ENCODE results near the gene CFAP20. TPM values are rescaled to one million over a fixed set of nuclear protein-coding genes. Genes with fewer than 3 reads are reported as not detected.
"Not testable (repeated sequence)": the region's sequence is repeated elsewhere in the genome, so short reads cannot be mapped to it uniquely, and the experiment has no call there.

CFAP20 gene
- total RNA-seq, 4 donors from 2014 or later, result 14.8 to 48.3 (median 25.7) TPM

DNA sequence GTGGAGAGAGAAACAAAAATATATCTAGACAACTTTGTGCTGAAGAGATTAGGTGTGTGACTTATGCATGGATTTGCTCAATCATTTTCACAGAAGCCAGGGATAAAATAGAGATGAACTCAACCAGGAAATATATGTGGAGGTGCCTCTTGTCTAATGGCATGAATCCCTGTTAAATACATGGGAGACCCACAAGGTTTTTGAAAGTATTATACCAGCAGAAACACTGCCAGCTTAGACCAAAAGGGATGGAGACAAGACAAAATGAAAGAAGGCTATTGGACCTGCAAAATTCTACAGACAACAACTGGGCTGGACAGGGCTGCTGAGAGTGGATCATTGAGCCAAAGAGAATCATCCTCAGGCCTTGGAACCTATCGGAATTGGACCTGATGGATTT is 52.7 kb downstream of the CFAP20 start:
- ATAC-seq, result no peak
- H3K9me3 ChIP-seq, result peaks cover 0 to 8% (median 0%) of the 10 kb centered on the region in 3 donors
- TF ChIP-seq CTCF (IDR thresholded peaks at IDR 0.05) (no peak), EP300 (IDR thresholded peaks at IDR 0.05) (no peak), POLR2AphosphoS5 (IDR thresholded peaks at IDR 0.05) (no peak), POLR2A (IDR thresholded peaks at IDR 0.05) (no peak)
- 80 to 100% methylated on average over 1 of the region's 1 CpG for WGBS, 2 donors (ENCODE audit: low coverage in 1 of 2)
- no peak overlapping the region for H3K27ac ChIP-seq
- H3K36me3 ChIP-seq, result no peaks in the 10 kb centered on the region
- no peaks in the 10 kb centered on the region for H3K4me1 ChIP-seq
- no peaks in the 10 kb centered on the region for H3K27me3 ChIP-seq
- H3K4me3 ChIP-seq, result no peak overlapping the region

GRCh38 chr16:58074657-58075056 is 54.5 kb downstream of the CFAP20 start:
- H3K27me3 ChIP-seq, result no peaks in the 10 kb centered on the region
- no peaks in the 10 kb centered on the region for H3K36me3 ChIP-seq
- H3K4me1 ChIP-seq, result no peaks in the 10 kb centered on the region
- peaks cover 0 to 8% (median 0%) of the 10 kb centered on the region in 3 donors for H3K9me3 ChIP-seq
- H3K27ac ChIP-seq, result no peak overlapping the region
- H3K4me3 ChIP-seq, result no peak overlapping the region
- 40 to 52% methylated on average over 2 of the region's 4 CpGs for WGBS, 2 donors (ENCODE audit: low coverage in 1 of 2)
- no peak for ATAC-seq
- TF ChIP-seq POLR2A (IDR thresholded peaks at IDR 0.05), result no peak
- TF ChIP-seq POLR2AphosphoS5 (IDR thresholded peaks at IDR 0.05), result no peak
- no peak for TF ChIP-seq CTCF (IDR thresholded peaks at IDR 0.05)
- no peak for TF ChIP-seq EP300 (IDR thresholded peaks at IDR 0.05)

GRCh38 chr16:58073086-58073485 is 56.1 kb downstream of the CFAP20 start:
- not testable (repeated sequence) for ATAC-seq, H3K4me1 ChIP-seq, H3K4me3 ChIP-seq, H3K27ac ChIP-seq, H3K36me3 ChIP-seq, H3K27me3 ChIP-seq, H3K9me3 ChIP-seq
- WGBS, 2 donors (ENCODE audit: low coverage in 1 of 2), result 94 to 100% methylated on average over 1 to 2 of the region's 2 CpGs

- ATAC-seq, result not testable (repeated sequence)
- 85 to 91% methylated on average over 4 to 5 of the region's 5 CpGs for WGBS, 2 donors (ENCODE audit: low coverage in 1 of 2)
Observed at GRCh38 chr16:58072134-58072533, 57.0 kb downstream of the CFAP20 start.

GRCh38 chr16:58070585-58070984 is 58.6 kb downstream of the CFAP20 start:
- no peaks in the 10 kb centered on the region for H3K27me3 ChIP-seq
- TF ChIP-seq CTCF (IDR thresholded peaks at IDR 0.05) (no peak), POLR2A (IDR thresholded peaks at IDR 0.05) (no peak), EP300 (IDR thresholded peaks at IDR 0.05) (no peak), POLR2AphosphoS5 (IDR thresholded peaks at IDR 0.05) (no peak)
- 100% methylated on average over 1 to 3 of the region's 4 CpGs for WGBS, 2 donors (ENCODE audit: low coverage in 1 of 2)
- no peak overlapping the region for H3K4me3 ChIP-seq
- ATAC-seq, result no peak
- no peaks in the 10 kb centered on the region for H3K4me1 ChIP-seq
- H3K27ac ChIP-seq, result no peak overlapping the region
- H3K9me3 ChIP-seq, result no peaks in the 10 kb centered on the region
- no peaks in the 10 kb centered on the region for H3K36me3 ChIP-seq

More at GRCh38 chr16:58072134-58072533, 57.0 kb downstream of the CFAP20 start:
- H3K4me3 ChIP-seq, H3K9me3 ChIP-seq, H3K27me3 ChIP-seq, H3K36me3 ChIP-seq, H3K27ac ChIP-seq, H3K4me1 ChIP-seq: not testable (repeated sequence)

Small RNAs within 50 kb of the gene (small RNA-seq; reads per million reads assigned to genes)
- 0 reads per million in 4 donors for gene RF00019

Other genes with a start within 250 kb of the CFAP20 start
- gene CNGB1, start 158.3 kb downstream of the CFAP20 start, total RNA-seq, result under 1 TPM in 2 of 4 donors, not detected in 2; 0.15 to 0.67 TPM
- gene ZNF319, start 128.7 kb downstream of the CFAP20 start, total RNA-seq, result 10 to 100 TPM in 1 of 4 donors, 1 to 10 TPM in 3; 4.4 to 16.0 (median 8.0) TPM
- gene USB1, start 128.0 kb downstream of the CFAP20 start, total RNA-seq, result 10 to 100 TPM; 18.2 to 87.1 (median 27.6) TPM
- gene MMP15, start 103.6 kb downstream of the CFAP20 start, total RNA-seq, result 10 to 100 TPM in 2 of 4 donors, 1 to 10 TPM in 2; 2.0 to 12.8 (median 8.0) TPM
- gene CSNK2A2, start 68.7 kb upstream of the CFAP20 start, total RNA-seq, result 10 to 100 TPM; 34.3 to 54.4 (median 39.0) TPM
- gene PRSS54, start 165.6 kb upstream of the CFAP20 start, total RNA-seq, result not detected